Upper lobe of left lung (tissue), 6 donors: ENCODE data around the gene SERGEF. TPM values are rescaled to one million over a fixed set of nuclear protein-coding genes. Genes with fewer than 3 reads are reported as not detected.

Experiments
- ATAC-seq, 2 donors: fragments of 200-7000 bp; cut with Tn5 transposase; one replicate each; pipeline ENCODE4 v1.9.1; 2022; ENCODE audit warnings: mild to moderate bottlenecking in 2 of 2, moderate library complexity in 2 of 2; ENCODE audit not compliant: low FRiP score in 2 of 2
- DNase-seq, 2 donors: peaks; one replicate each; pipeline ENCODE4 v3.0.0-alpha.2; 2019 to 2020
- H3K27ac ChIP-seq, 4 donors: fragments of 200-600 bp; sonication (generic); one replicate each; pipeline ENCODE4 v1.5.1; 2016 to 2019
- H3K27me3 ChIP-seq, 4 donors: fragments of 200-600 bp; sonication (generic); one replicate each; pipeline ENCODE4 v1.5.1; 2017 to 2019
- H3K36me3 ChIP-seq, 4 donors: fragments of 200-600 bp; sonication (generic); one replicate each; pipeline ENCODE4 v1.5.1; 2016 to 2019
- H3K4me1 ChIP-seq, 4 donors: fragments of 200-600 bp; sonication (generic); one replicate each; pipeline ENCODE4 v1.5.1; 2018 to 2019
- H3K4me3 ChIP-seq, 4 donors: fragments of 200-600 bp; sonication (generic); one replicate each; pipeline ENCODE4 v1.5.1; 2017 to 2019; ENCODE audit warnings: mild to moderate bottlenecking in 2 of 4, moderate library complexity in 1 of 4
- H3K9me3 ChIP-seq, 4 donors: fragments of 200-600 bp; sonication (generic); one replicate each; pipeline ENCODE4 v1.5.1; 2018 to 2019
- CTCF ChIP-seq, 6 experiments: fragments of 450-650 bp in 4 of 6; fragments of 200-600 bp in 2 of 6; sonication (generic) in 2 of 6; IDR thresholded peaks; one replicate each; pipeline ENCODE4 v1.5.1; 2016 to 2019; ENCODE audit warnings: antibody characterized with exemption in 6 of 6
- EP300 ChIP-seq, 4 donors: sonication (generic); formaldehyde crosslinking; IDR thresholded peaks; one replicate each; pipeline ENCODE4 v1.5.1; 2017; ENCODE audit warnings: antibody characterized with exemption in 4 of 4, control low read depth in 2 of 4
- POLR2A ChIP-seq, 4 donors: fragments of 450-650 bp; IDR thresholded peaks; one replicate each; pipeline ENCODE4 v1.5.1; 2016 to 2017; ENCODE audit warnings: antibody characterized with exemption in 4 of 4, mild to moderate bottlenecking in 2 of 4
- POLR2AphosphoS5 ChIP-seq, 2 donors: sonication (generic); formaldehyde crosslinking; IDR thresholded peaks; one replicate each; pipeline ENCODE4 v1.5.1; 2017; ENCODE audit warnings: antibody characterized with exemption in 2 of 2
- WGBS, 2 donors: methylation state at CpG; one replicate each; pipeline ENCODE4 v1.1.5; 2017 to 2018; 5-methylcytosine and 5-hydroxymethylcytosine counted together
- total RNA-seq, 6 donors: library from RNA; depleted of rRNA in 4 of 6; stranded (reverse); fragments of >200 nt in 4 of 6; gene quantifications; one replicate each; pipeline versions ENCODE4 v1.1.0 to v1.2.1, GENCODE V29; 2016 to 2021
- donor health status: DM: no; HTN: no; CAD: no; lungs with moderate emphysema.
- donor health status: DM: no; HTN: yes; CAD: no; lungs with severe emphysema.

Gene SERGEF
- total RNA-seq, 6 donors from 2014 or later: 21.7 to 40.5 (median 34.8) TPM

- no peaks in the 10 kb centered on the region for H3K4me1 ChIP-seq
- no peaks in the 10 kb centered on the region for H3K9me3 ChIP-seq
- ATAC-seq: no peak
- TF ChIP-seq CTCF (IDR thresholded peaks at IDR 0.05): no peak
- no peak for TF ChIP-seq POLR2A (IDR thresholded peaks at IDR 0.05)
- TF ChIP-seq POLR2AphosphoS5 (IDR thresholded peaks at IDR 0.05): no peak
- no peak for TF ChIP-seq EP300 (IDR thresholded peaks at IDR 0.05)
- H3K27ac ChIP-seq: no peak overlapping the region
- H3K36me3 ChIP-seq: no peaks in the 10 kb centered on the region
- H3K4me3 ChIP-seq: no peak overlapping the region
- H3K27me3 ChIP-seq: peaks cover 0 to 7% (median 3%) of the 10 kb centered on the region in 4 donors
- 84 to 90% methylated on average over 13 of the region's 13 CpGs for WGBS, 2 donors
- no peak for DNase-seq
Observed at GRCh38 chr11:17743026-17743807, 269.6 kb downstream of the SERGEF start.

GRCh38 chr11:17742019-17742418 is 270.8 kb downstream of the SERGEF start:
- Histone ChIP-seq H3K4me3 (no peak overlapping the region), H3K36me3 (no peaks in the 10 kb centered on the region), H3K9me3 (no peaks in the 10 kb centered on the region), H3K4me1 (no peaks in the 10 kb centered on the region), H3K27ac (no peak overlapping the region), H3K27me3 (peaks cover 0 to 18% (median 9%) of the 10 kb centered on the region in 4 donors)
- TF ChIP-seq CTCF (IDR thresholded peaks at IDR 0.05): no peak
- ATAC-seq: no peak
- WGBS, 2 donors: 46 to 67% methylated on average over 4 to 5 of the region's 5 CpGs
- DNase-seq: no peak

- no peak overlapping the region for H3K4me3 ChIP-seq
- no peaks in the 10 kb centered on the region for H3K4me1 ChIP-seq
- no peaks in the 10 kb centered on the region for H3K9me3 ChIP-seq
- H3K27ac ChIP-seq: no peak overlapping the region
- ATAC-seq (no peak), DNase-seq (peak in 1 of 2 donors; percentile 54)
- no peaks in the 10 kb centered on the region for H3K36me3 ChIP-seq
- no peak for TF ChIP-seq POLR2A (IDR thresholded peaks at IDR 0.05)
- no peak for TF ChIP-seq CTCF (IDR thresholded peaks at IDR 0.05)
- no peak for TF ChIP-seq EP300 (IDR thresholded peaks at IDR 0.05)
- TF ChIP-seq POLR2AphosphoS5 (IDR thresholded peaks at IDR 0.05): no peak
- 88 to 91% methylated on average over 10 of the region's 10 CpGs for WGBS, 2 donors
- H3K27me3 ChIP-seq: peaks cover 0 to 23% (median 11%) of the 10 kb centered on the region in 4 donors
Observed at GRCh38 chr11:17741487-17741886, 271.4 kb downstream of the SERGEF start.

- TF ChIP-seq POLR2A (IDR thresholded peaks at IDR 0.05): no peak
- no peak for TF ChIP-seq EP300 (IDR thresholded peaks at IDR 0.05)
- TF ChIP-seq CTCF (IDR thresholded peaks at IDR 0.05): no peak
- TF ChIP-seq POLR2AphosphoS5 (IDR thresholded peaks at IDR 0.05): no peak
- 48 to 67% methylated on average over 5 of the region's 7 CpGs for WGBS, 2 donors
- H3K27ac ChIP-seq: no peak overlapping the region
- peaks cover 0 to 31% (median 14%) of the 10 kb centered on the region in 4 donors for H3K27me3 ChIP-seq
- no peak overlapping the region for H3K4me3 ChIP-seq
- H3K4me1 ChIP-seq: peaks cover 0 to 6% (median under 1%) of the 10 kb centered on the region in 4 donors
- DNase-seq (no peak), ATAC-seq (no peak)
- H3K36me3 ChIP-seq: no peaks in the 10 kb centered on the region
- no peaks in the 10 kb centered on the region for H3K9me3 ChIP-seq
Observed at GRCh38 chr11:17740649-17741235, 272.1 kb downstream of the SERGEF start.
